ENCODE measurements around the gene SERPINE2.

Gene SERPINE2

DNA sequence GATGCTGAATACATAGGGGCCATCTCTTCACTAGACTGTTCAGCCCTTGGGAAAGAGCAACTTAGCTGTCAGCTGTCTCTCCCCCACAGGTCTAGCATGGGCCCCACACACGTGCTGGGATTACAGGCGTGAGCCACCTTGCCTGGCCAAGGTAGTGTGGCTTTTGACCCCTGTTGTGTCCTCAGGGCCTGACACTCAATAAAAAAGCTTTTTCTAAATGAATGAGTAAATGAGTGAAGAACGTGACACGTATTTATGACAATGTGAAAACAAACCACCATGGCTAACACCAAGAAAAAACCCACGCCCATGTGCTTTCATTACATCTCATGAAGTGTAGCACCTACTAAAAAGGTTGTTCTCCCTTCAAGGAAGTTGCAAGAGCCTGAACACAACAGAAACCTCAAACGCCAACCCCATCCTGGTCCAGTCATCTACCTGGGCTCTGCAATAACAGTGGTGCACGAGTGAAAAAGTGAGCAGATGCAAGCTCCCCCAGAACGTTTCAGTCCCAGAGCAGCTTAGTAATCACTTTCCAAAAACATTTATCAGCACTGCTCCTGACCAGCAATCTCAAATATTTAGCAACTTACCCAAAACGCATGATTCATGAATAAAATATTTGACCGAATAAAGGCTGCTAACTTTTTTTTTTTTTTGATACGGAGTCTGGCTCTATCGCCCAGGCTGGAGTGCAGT lies 97.4 kb downstream of the SERPINE2 start:
- peak; percentile 92 for DNase-seq

DNA sequence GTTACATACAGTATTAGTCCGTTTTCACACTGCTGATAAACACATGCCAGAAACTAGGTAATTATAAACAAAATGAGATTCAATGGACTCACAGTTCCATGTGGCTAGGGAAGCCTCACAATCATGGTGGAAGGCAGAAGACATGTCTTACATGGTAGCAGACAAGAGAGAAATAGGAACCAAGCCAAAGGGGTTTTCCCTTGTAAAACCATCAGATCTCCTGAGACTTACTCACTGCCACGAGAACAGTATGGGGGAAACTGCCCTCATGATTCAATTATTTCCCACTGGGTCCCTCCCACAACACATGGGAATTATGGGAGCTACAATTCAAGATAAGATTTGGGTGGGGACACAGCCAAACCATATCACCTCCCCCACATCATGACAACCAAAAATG lies 99.6 kb downstream of the SERPINE2 start:
- DNase-seq = peak; percentile 67

DNA sequence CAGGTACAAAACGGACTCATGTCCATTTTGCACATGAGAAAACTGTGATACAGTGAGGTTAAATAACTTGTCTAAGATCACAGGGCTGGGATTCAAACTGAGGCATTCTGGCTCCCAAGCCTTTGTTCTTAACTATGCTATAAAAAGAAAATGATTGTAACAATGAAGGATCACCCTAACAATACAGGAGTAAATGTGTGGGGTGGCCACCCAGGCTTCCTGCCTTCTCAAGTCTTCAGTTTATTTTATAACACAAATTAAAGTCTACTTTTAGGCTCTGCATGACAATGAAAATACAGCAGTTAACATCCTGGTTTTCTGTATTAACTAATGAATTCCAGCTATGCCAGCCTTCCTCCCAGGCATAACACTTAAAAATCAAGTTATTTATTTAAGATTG lies 101.6 kb downstream of the SERPINE2 start:
- no peak for DNase-seq

DNA sequence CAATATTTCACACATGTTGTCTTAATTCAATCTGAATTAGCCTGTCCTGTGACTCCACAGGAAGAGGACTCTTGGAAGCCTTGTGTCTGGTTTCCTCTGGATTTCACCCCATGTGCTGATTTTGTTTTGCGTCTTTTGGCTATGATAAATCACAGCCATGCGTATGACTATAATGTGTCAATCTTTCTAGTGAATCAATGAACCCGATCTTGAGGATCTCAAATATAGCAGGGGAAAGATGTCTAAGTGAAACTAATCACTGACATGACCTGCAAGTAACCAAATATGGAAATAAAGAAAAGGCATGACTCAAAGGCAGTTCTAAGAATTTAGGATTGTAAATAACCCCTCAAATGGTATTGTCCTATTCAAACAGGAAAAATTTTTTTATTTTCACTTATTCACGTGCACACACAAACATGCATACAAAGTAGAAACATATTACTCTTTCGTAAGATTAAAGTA lies 102.2 kb downstream of the SERPINE2 start:
- peak; percentile 43 for DNase-seq

DNA sequence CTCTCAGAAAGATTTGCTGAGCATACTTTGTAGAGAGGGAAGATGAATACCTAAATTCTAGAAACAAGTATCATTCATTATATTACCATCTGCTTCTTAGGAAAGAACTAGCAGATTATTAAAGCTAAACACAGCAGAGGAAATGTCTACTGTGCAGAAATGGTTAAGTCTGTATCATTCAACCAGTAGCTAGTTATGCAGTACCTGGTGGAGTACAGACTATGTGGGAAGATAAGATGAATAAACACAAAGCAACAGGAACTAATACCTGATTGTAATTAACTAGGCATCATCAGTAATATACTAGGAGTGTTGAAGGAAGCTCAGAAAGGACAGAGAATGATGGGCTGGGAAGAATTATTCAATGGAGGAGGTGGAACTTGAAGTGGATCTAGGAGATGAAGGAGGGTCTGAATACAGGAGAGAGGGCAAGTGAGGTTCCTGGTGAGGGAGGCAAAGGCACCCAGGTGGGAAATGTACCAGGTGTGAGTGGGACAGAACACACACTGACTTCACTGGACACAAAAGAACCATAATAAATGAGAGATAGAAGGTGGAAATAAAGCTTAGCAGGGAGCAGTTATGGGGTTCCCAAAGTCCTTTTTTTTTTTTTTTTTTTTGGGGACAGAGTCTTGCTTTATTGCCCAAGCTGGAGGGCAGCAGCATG lies 103.5 kb downstream of the SERPINE2 start:
- no peak for DNase-seq

DNA sequence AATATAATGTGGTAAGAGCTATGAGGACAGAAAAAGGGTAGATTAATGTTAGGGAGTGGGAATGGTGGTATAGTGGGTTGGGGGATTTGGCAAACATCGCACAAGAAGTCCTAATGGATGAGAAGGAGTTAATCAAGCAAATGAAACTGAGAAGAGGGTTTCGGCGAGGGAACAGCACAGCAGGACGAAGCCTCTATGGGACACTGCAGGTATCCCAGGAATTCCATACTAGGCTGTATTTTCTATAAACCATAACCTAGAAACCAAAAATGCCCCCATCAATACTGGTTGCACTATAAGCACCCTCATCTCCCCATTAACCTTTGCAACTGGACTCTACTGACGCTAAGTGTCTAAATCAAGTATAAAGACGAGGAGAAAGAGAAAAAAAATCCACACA lies 104.2 kb downstream of the SERPINE2 start:
- DNase-seq = no peak

DNA sequence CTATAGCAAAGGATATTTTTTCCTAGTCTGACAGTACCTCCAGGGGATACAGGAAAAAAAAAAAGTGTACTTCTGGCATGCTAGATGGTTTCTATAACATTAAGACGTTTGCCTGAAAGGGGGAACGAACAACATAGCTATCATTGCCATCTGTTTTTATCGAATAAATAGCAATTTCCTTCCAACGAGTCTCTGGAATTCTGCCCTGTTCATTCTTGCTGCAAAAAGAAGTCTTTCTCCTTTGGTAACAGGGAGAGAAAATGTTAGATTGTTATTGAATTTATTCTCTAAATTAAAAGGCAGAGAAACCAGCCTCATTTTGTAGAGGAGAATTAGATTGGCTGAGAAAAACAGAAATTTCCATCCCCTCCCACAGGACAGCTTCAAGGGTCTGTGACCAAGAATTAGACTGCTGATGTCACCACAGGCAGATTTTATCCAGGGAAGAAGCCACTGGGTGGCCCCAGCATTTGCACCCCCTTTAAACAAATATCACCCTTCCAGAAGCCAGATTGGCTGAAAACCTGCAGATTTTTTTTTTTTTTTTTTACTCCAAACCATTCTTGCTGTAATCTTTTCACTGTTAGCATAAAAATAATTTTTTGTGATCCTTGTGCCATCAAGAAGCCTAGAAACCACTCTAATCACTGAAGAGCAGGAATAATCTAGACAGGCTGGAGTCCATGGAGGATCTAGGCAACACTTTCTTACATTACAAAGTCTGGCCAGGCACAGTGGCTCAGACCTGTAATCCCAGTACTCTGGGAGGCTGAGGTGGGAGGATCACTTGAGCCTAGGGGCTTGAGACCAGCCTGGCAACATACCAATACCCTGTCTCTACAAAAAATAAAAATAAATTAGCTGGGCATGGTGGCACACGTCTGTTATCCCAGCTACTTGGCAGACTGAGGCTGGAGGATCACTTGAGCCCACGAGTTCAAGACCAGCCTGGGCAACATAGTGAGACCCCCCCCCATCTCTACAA lies 106.0 kb downstream of the SERPINE2 start:
- DNase-seq = no peak

DNA sequence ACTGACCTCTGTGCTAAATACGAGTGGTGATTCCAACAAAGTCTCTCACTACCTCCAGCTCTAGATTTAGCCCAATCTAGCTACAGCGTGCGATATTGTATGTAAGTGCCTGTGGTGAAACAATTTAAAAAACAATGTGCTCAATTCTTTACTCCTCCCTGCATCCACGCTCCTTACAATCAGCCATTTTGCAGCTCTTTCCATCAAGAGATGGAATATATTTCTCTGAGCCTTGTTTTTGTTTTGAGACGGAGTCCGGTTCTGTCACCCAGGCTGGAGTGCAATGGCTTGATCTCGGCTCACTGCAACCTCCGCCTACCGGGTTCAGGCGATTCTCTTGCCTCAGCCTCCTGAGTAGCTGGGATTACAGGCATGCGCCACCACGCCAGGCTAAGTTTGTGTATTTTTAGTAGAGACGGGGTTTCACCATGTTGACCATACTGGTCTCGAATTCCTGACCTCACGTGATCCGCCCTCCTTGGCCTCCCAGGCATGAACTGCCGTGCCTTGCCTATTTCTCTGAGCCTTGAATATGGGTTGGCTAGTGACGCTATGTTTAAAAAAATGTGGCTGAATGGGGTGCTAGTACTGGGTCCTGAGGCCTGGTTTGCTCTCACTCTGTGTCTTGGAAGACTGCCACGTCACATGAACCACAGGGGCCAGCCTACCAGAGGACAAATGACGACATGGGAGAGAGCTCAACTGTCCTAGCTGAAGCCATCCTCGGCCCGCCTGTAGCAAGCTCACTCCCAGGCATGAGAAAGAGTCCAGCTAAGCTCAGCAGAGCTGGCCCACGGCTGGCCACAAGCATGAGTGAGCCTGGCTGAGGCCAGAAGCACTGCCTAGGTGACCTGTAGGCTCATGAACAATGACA lies 108.7 kb downstream of the SERPINE2 start:
- no peak for DNase-seq

DNA sequence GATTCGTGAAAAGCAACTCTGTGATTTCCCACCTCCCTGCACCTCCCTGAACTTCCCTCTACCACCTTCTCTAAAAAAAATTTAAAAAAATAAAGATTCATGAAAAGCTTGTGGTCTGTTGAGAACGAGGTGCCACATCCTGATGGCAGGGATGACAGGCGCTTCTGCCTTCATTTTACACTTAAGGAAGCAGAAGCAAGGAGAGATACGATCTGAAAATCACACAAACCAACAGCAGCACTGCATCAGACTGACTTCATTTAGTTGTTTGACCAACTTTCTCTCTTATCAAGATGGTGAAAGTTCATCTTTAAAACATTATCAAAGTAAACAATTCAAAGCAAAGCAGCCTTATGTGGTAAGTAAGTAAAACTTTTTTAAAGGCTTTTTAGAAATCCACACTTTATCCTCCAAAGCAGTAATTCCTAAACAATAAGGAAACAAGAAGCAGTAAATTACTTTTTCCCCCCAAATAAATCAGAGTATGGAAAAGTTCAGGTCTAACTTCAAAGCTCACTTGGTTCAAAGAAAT lies 109.4 kb downstream of the SERPINE2 start:
- no peak for DNase-seq

DNA sequence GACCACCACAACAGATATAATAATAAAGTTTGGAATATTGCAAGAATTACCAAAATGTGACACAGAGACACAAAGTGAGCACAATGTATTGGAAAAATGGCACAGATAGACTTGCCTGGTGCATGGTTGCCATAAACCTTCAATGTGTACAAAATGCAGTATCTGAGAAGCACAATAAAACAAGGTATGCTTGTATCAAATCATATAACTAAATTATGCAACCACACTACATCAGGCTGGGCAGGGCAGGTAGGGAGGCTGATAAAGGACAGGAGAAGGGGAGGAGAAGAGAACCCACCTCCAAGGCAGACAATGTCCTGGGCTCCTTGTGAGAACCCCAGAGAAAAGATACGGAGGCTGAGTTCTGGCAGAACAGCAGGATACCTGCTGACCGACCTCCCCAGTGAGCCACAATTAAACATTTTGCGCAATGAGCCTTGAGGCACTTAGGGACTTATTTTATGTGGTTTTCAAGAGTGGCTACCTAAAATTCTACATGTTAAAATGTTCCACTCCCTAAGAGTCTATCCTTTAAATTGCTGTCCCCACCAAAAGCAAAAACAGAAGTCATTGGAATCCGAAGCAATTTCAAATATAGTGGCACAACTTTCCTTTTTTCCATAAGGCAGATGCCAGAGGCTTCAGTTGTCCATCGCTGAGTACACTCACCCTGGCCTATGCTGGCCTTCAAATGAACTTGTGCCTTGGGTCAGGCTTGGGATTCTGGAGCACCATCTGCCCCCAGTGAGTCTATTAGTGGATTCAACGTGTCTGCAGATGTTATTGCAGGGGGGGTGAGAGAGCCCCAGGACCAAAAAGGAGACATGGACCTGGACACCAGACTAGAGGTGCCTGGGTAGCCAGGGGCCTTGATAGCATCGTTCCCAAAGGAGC lies 110.7 kb downstream of the SERPINE2 start:
- DNase-seq = no peak

DNA sequence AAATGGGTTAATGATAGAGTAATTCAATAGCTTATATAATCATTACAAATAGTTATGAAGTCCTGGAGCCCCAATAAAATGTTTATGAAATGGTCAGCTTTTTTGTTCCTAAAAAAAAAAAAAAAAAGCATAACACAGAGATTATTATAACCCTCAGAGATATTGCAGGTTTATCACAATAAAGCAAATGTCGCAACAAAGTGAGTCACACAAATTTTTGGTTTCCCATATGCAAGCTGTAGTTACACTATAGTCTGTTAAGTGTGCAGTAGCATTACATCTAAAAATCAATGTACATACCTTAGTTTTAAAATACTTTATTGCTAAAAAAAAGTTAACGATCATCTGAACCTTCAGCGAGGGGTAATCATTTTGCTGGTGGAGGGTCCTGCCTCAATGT lies 114.0 kb downstream of the SERPINE2 start:
- peak; percentile 43 for DNase-seq
